ENCODE measurements around the gene DLG2. TPM values are rescaled to one million over a fixed set of nuclear protein-coding genes. Genes with fewer than 3 reads are reported as not detected.

Gene DLG2
- total RNA-seq, 2 donors from 2014 or later = 3.8 to 16.4 TPM

DNA sequence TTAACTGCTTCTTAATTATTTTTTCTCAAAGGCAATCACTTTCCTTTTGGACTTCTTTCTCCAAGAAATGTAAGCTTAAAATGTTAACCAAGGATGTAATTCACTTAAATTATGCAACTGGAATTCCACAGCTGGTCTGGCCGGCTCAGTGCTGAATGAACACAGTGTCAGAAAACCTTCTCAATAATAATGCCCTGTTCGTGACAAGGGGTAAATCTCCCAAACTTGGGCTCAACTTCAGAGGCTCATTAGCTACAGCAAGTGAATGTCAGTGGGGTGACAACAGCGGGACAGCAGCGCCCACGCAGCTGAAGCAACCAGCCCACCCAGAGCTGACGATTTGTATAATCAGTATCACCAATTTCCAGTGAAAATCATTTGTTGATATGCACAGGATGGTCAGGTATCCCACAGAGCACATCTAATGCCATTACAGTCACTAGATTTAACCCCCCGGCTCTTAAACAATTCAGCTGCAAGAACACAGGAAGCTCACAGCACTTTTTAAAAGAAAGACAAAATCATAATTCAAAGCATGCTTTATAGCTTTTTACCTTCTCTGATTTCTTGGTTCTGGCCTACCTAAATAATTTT is 704.8 kb downstream of the DLG2 start:
- no peaks in the 10 kb centered on the region for H3K27me3 ChIP-seq (replicated peaks; ENCODE audit: insufficient read depth)
- H3K4me1 ChIP-seq (ENCODE audit: control insufficient read depth in 1 of 2, low read depth in 2 of 2) = peaks cover 0 to 20% of the 10 kb centered on the region in 2 donors
- DNase-seq (ENCODE audit: low spot score) = no peak
- TF ChIP-seq, protein P1, sequence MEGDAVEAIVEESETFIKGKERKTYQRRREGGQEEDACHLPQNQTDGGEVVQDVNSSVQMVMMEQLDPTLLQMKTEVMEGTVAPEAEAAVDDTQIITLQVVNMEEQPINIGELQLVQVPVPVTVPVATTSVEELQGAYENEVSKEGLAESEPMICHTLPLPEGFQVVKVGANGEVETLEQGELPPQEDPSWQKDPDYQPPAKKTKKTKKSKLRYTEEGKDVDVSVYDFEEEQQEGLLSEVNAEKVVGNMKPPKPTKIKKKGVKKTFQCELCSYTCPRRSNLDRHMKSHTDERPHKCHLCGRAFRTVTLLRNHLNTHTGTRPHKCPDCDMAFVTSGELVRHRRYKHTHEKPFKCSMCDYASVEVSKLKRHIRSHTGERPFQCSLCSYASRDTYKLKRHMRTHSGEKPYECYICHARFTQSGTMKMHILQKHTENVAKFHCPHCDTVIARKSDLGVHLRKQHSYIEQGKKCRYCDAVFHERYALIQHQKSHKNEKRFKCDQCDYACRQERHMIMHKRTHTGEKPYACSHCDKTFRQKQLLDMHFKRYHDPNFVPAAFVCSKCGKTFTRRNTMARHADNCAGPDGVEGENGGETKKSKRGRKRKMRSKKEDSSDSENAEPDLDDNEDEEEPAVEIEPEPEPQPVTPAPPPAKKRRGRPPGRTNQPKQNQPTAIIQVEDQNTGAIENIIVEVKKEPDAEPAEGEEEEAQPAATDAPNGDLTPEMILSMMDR (IDR thresholded peaks at IDR 0.05) = no peak
- no peaks in the 10 kb centered on the region for H3K36me3 ChIP-seq
- H3K27ac ChIP-seq = no peak overlapping the region
- no peak for ATAC-seq (ENCODE audit: insufficient number of reproducible peaks, low FRiP score, low read depth)
- H3K4me3 ChIP-seq = peak overlapping the region; percentile 46
- no peaks in the 10 kb centered on the region for H3K9me3 ChIP-seq

DNA sequence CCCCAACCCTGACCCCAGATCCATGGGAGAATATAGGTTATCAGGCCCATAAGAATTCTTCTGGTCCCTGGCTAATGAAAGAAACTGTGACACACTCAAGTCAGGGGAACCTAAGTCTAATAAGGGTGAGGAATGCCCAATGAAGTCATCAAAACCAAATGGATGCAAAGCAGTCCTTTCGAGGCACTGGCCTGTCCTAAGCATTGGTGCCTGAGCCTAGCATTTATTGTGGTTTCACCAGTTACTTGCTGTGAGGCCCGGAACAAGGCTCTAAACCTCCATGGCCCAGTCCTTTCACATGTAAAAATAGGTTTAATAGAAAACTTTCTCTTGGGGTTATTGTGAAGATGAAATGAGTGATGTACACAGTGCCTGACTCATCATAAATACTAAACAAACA is 712.6 kb downstream of the DLG2 start:
- H3K4me1 ChIP-seq (ENCODE audit: control insufficient read depth in 1 of 2, low read depth in 2 of 2) = no peaks in the 10 kb centered on the region
- H3K9me3 ChIP-seq = no peaks in the 10 kb centered on the region
- no peaks in the 10 kb centered on the region for H3K27me3 ChIP-seq (replicated peaks; ENCODE audit: insufficient read depth)
- TF ChIP-seq, protein P1 (IDR thresholded peaks at IDR 0.05) = no peak
- H3K27ac ChIP-seq = no peak overlapping the region
- H3K4me3 ChIP-seq = no peak overlapping the region
- H3K36me3 ChIP-seq = no peaks in the 10 kb centered on the region
- DNase-seq (ENCODE audit: low spot score) (no peak), ATAC-seq (ENCODE audit: insufficient number of reproducible peaks, low FRiP score, low read depth) (no peak)

DNA sequence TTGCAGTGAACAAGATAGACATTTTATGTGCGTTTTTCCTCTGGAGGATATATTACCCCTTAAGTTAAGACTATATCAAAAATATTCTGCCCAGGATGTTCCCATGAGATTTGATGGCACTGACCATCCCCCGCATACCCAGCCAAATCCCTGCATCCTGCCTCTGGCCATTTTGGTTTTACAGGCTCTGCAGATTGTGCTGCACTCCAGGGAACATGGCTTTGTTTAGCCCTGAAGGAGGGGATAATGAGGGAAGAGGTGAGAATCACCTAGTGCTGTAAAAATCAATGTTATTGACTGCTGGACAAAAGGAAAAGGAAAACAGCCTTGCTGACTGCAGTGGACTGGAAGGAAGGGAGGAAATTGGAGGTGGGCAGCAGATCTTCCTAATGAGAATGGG is 717.4 kb downstream of the DLG2 start:
- Histone ChIP-seq H3K4me3 (no peak overlapping the region), H3K27ac (no peak overlapping the region), H3K27me3 (replicated peaks; ENCODE audit: insufficient read depth) (no peaks in the 10 kb centered on the region), H3K9me3 (no peaks in the 10 kb centered on the region), H3K4me1 (ENCODE audit: control insufficient read depth in 1 of 2, low read depth in 2 of 2) (no peaks in the 10 kb centered on the region), H3K36me3 (no peaks in the 10 kb centered on the region)
- TF ChIP-seq, protein P1 (IDR thresholded peaks at IDR 0.05) = no peak
- DNase-seq (ENCODE audit: low spot score) (no peak), ATAC-seq (ENCODE audit: insufficient number of reproducible peaks, low FRiP score, low read depth) (no peak)

DNA sequence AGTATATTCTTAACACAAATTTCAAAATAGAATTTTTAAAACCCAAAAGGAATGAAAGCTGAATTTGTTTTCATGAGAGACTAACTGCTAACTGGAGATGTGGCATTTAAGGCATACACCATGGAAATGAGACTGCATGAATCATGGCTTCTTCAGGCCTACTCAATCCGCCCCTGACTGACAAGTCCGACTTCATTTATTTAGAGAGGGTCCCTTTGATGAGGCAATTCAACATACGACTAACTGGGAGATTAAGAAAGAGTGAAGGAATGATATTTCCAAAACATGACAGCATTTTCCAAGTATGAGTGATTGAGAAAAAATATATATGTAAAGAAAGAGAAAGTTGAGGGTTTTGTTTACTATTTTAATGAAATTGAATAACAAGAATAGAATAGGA is 720.1 kb downstream of the DLG2 start:
- TF ChIP-seq, protein P1 (IDR thresholded peaks at IDR 0.05) = no peak
- Histone ChIP-seq H3K4me3 (no peak overlapping the region), H3K4me1 (ENCODE audit: control insufficient read depth in 1 of 2, low read depth in 2 of 2) (no peaks in the 10 kb centered on the region), H3K36me3 (no peaks in the 10 kb centered on the region), H3K27me3 (replicated peaks; ENCODE audit: insufficient read depth) (no peaks in the 10 kb centered on the region), H3K27ac (no peak overlapping the region), H3K9me3 (no peaks in the 10 kb centered on the region)
- ATAC-seq (ENCODE audit: insufficient number of reproducible peaks, low FRiP score, low read depth) (no peak), DNase-seq (ENCODE audit: low spot score) (no peak)

DNA sequence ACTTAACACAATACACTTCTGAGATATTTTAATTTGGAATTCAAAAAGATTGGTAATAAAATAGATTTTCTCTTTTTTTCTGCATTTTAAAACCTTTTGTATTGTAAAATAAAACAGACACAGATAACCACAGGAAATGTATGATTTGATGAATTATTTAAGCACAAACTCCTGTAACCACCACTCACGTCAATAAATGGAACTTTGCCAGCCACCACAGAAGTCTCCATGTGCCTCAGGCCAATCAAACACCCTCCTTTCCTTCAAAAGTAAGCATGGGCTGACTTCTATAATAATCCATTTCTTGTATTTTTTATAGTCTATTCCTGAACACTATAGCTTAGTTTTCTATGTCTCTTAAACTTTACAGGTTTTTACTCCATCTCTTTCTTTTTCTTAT is 721.7 kb downstream of the DLG2 start:
- TF ChIP-seq, protein P1 (IDR thresholded peaks at IDR 0.05) = no peak
- H3K4me3 ChIP-seq = no peak overlapping the region
- H3K4me1 ChIP-seq (ENCODE audit: control insufficient read depth in 1 of 2, low read depth in 2 of 2) = peaks cover 0 to 3% of the 10 kb centered on the region in 2 donors
- no peak overlapping the region for H3K27ac ChIP-seq
- ATAC-seq (ENCODE audit: insufficient number of reproducible peaks, low FRiP score, low read depth) = no peak
- no peak for DNase-seq (ENCODE audit: low spot score)
- H3K27me3 ChIP-seq (replicated peaks; ENCODE audit: insufficient read depth) = no peaks in the 10 kb centered on the region
- H3K36me3 ChIP-seq = no peaks in the 10 kb centered on the region
- no peaks in the 10 kb centered on the region for H3K9me3 ChIP-seq

Data from thoracic aorta (tissue), 2 donors.